K562 (cell line): ENCODE data around the gene COPE. TPM values are rescaled to one million over a fixed set of nuclear protein-coding genes. Genes with fewer than 3 reads are reported as not detected.
A peak's percentile ranks its signal among the peaks of the same experiment; 100 is the strongest.

Experiments used
- ADNP ChIP-seq: fragments of 200-800 bp; sonication (Bioruptor generic); IDR thresholded peaks from 2 replicates; pipeline ENCODE4 v1.6.1; 2016; ENCODE audit warnings: missing genetic modification characterization, missing compliant biosample characterization
- ARID4B ChIP-seq: sonication (generic); formaldehyde crosslinking; IDR thresholded peaks from 2 replicates; pipeline ENCODE4 v1.8.0; 2022; ENCODE audit warnings: mild to moderate bottlenecking, missing genetic modification reagents
- ASH1L ChIP-seq: fragments of 450-650 bp; IDR thresholded peaks from 2 replicates; pipeline ENCODE4 v1.6.1; 2018; ENCODE audit warnings: borderline replicate concordance, mild to moderate bottlenecking, low read depth; ENCODE audit not compliant: partially characterized antibody
- ATF3 ChIP-seq, 2 experiments: fragments of 450-650 bp in 1 of 2; sonication (generic) in 1 of 2; formaldehyde crosslinking in 1 of 2; IDR thresholded peaks in 1 of 2; conservative IDR thresholded peaks in 1 of 2; 2 replicates each; pipeline versions ENCODE4 v1.6.1 to v1.8.1; 2016 to 2023; ENCODE audit warnings: mild to moderate bottlenecking in 2 of 2, moderate library complexity in 2 of 2, inconsistent platforms in 1 of 2, missing genetic modification reagents in 1 of 2
- CHD1 ChIP-seq: fragments of 200-600 bp; sonication (generic); IDR thresholded peaks from one replicate; pipeline ENCODE4 v1.6.1; 2012; ENCODE audit warnings: mild to moderate bottlenecking, moderate library complexity, low read length, inconsistent platforms
- ETS1 ChIP-seq: conservative IDR thresholded peaks from 2 replicates; pipeline ENCODE4 v1.6.1; 2011; ENCODE audit warnings: low read depth, mild to moderate bottlenecking, low read length; ENCODE audit not compliant: control insufficient read depth
- FOXP1 ChIP-seq: sonication (generic); formaldehyde crosslinking; IDR thresholded peaks from 2 replicates; pipeline ENCODE4 v1.8.0; 2022; ENCODE audit warnings: mild to moderate bottlenecking, missing genetic modification reagents
- HDAC6 ChIP-seq: IDR thresholded peaks from 2 replicates; pipeline ENCODE4 v1.6.1; 2012; ENCODE audit warnings: low read depth, mild to moderate bottlenecking, control low read depth, inconsistent platforms, low read length, moderate library complexity
- HMGXB4 ChIP-seq: sonication (generic); formaldehyde crosslinking; IDR thresholded peaks from 2 replicates; pipeline ENCODE4 v1.8.1; 2023; ENCODE audit warnings: mild to moderate bottlenecking, missing genetic modification reagents
- NFIX ChIP-seq: fragments of 250-450 bp; sonication (Bioruptor Pico); IDR thresholded peaks from 2 replicates; pipeline ENCODE4 v1.4.0; 2020; ENCODE audit warnings: low read depth, mild to moderate bottlenecking, moderate library complexity
- PPARD ChIP-seq: fragments of 250-450 bp; sonication (Bioruptor Pico); IDR thresholded peaks from 2 replicates; pipeline ENCODE4 v1.8.0; 2022; ENCODE audit warnings: inconsistent platforms, mild to moderate bottlenecking, moderate library complexity
- SMAD4 ChIP-seq: fragments of 250-450 bp; sonication (Bioruptor Pico); conservative IDR thresholded peaks from 2 replicates; pipeline ENCODE4 v1.8.0; 2021; ENCODE audit warnings: inconsistent platforms, mild to moderate bottlenecking, moderate library complexity
- ZBTB5 ChIP-seq: fragments of 450-650 bp; IDR thresholded peaks from 2 replicates; pipeline ENCODE4 v1.6.1; 2017; ENCODE audit warnings: antibody characterized with exemption
- ZC3H8 ChIP-seq: fragments of 450-650 bp; IDR thresholded peaks from 2 replicates; pipeline ENCODE4 v1.6.1; 2017
- ZNF57 ChIP-seq: fragments of 450-650 bp; formaldehyde crosslinking; IDR thresholded peaks from 2 replicates; pipeline ENCODE4 v1.4.0; 2020; ENCODE audit warnings: mild to moderate bottlenecking, moderate library complexity
- ZZZ3 ChIP-seq: fragments of 450-650 bp; IDR thresholded peaks from 2 replicates; pipeline ENCODE4 v1.6.1; 2016; ENCODE audit warnings: antibody characterized with exemption, mild to moderate bottlenecking, moderate library complexity
- polyA plus RNA-seq, 8 experiments: library from polyadenylated mRNA; depleted of rRNA in 4 of 8; stranded (reverse) in 5 of 8; unstranded in 3 of 8; fragments of >200 nt; fragmentation: Nextera tagmentation in 2 of 8; fragmentation: Illumina TruSeq in 1 of 8; extraction: Ambion mirVana in 2 of 8; extraction: Trizol in 1 of 8; gene quantifications; 2 replicates each; pipeline versions ENCODE4 v1.2.1 to v1.2.3, GENCODE V29; 2011 to 2014; ENCODE audit warnings: inconsistent platforms in 1 of 8, missing spikeins in 1 of 8
- total RNA-seq, 7 experiments: library from RNA; depleted of rRNA in 6 of 7; stranded (reverse); fragments of >200 nt in 6 of 7; fragmentation: Illumina TruSeq in 2 of 7; extraction: Trizol in 2 of 7; gene quantifications; 2 replicates each; pipeline versions ENCODE4 v1.2.1 to v1.2.3, GENCODE V29; 2011 to 2021; ENCODE audit warnings: low replicate concordance in 1 of 7

The COPE gene
- total and polyA plus RNA-seq, 9 of the 15 experiments (the other 6 are each of a cell fraction or from before 2014, with no cell fraction given) = 5.8 to 273 (median 147) TPM

- TF ChIP-seq ARID4B = peak; percentile 91
- TF ChIP-seq PPARD (CRISPR knock-in tag) = no peak
- peak; percentile 98 for TF ChIP-seq ETS1
- TF ChIP-seq NFIX (CRISPR knock-in tag) = no peak
- TF ChIP-seq HMGXB4 = no peak; the same call in 1 of the 2 replicates
- TF ChIP-seq ZZZ3 = no peak
- TF ChIP-seq SMAD4 (CRISPR knock-in tag) = 0 out of 2 replicates have a peak, but pooled peaks have one; percentile 14
- TF ChIP-seq ZC3H8 = no peak
- TF ChIP-seq ATF3 (IDR thresholded peaks at IDR 0.05) = peak; percentile 67; the same call in 1 of the 2 replicates
- peak; percentile 71; the same call in 1 of the 2 replicates for TF ChIP-seq ATF3 (CRISPR knock-in tag; conservative IDR thresholded peaks at IDR 0.05)
- no peak for TF ChIP-seq ZBTB5
- TF ChIP-seq ASH1L = peak; percentile 98
- no peak for TF ChIP-seq FOXP1 (CRISPR knock-in tag)
- no peak for TF ChIP-seq ZNF57 (CRISPR knock-in tag)
- TF ChIP-seq HDAC6 = no peak
- peak; percentile 38 for TF ChIP-seq CHD1
- no peak for TF ChIP-seq ADNP (tag)
These were observed at the start of gene COPE, which contains the start of gene DDX49 (continued) for GRCh38 chr19:18919086-18919899.
